DND-41 (cell line): ENCODE measurements around the gene NCOR2.
A peak's percentile ranks its signal among the peaks of the same experiment; 100 is the strongest.

Source experiments
- ATAC-seq: fragments of 200-7000 bp; cut with Tn5 transposase; 3 replicates; pipeline ENCODE4 v1.9.1; 2021; ENCODE audit warnings: low read depth; ENCODE audit not compliant: insufficient read depth
- DNase-seq: peaks from one replicate; pipeline ENCODE4 v3.0.0-alpha.2; 2020
- H2AFZ ChIP-seq: 2 replicates; pipeline ENCODE4 v1.6.0; 2012; ENCODE audit warnings: low read depth, low read length
- H3K27ac ChIP-seq: 2 replicates; pipeline ENCODE4 v1.5.1; 2012; ENCODE audit warnings: low read length, inconsistent platforms
- H3K27me3 ChIP-seq: fragments of 200-600 bp; sonication (generic); 2 replicates; pipeline ENCODE4 v1.6.0; 2012; ENCODE audit warnings: low read length, mild to moderate bottlenecking, inconsistent platforms; ENCODE audit not compliant: insufficient read depth, poor library complexity
- H3K36me3 ChIP-seq: 2 replicates; pipeline ENCODE4 v1.5.1; 2012; ENCODE audit warnings: low read length, inconsistent platforms; ENCODE audit not compliant: insufficient read depth
- H3K4me1 ChIP-seq: 2 replicates; pipeline ENCODE4 v1.5.1; 2012; ENCODE audit warnings: mild to moderate bottlenecking, low read length; ENCODE audit not compliant: insufficient read depth
- H3K4me2 ChIP-seq: 2 replicates; pipeline ENCODE4 v1.6.0; 2012; ENCODE audit warnings: mild to moderate bottlenecking, moderate library complexity, low read length, inconsistent platforms; ENCODE audit not compliant: insufficient read depth
- H3K4me3 ChIP-seq, 2 experiments: fragments of 200-600 bp in 1 of 2; shearing (Covaris generic) in 1 of 2; 2 replicates each; pipeline ENCODE4 v1.5.1; 2012 to 2016; ENCODE audit warnings: inconsistent platforms in 2 of 2, low read length in 2 of 2, mild to moderate bottlenecking in 2 of 2, low read depth in 1 of 2, moderate library complexity in 1 of 2
- H3K79me2 ChIP-seq: 2 replicates; pipeline ENCODE4 v1.6.0; 2012; ENCODE audit warnings: low read length, inconsistent platforms; ENCODE audit not compliant: insufficient read depth
- H3K9ac ChIP-seq: 2 replicates; pipeline ENCODE4 v1.6.0; 2012; ENCODE audit warnings: low read depth, mild to moderate bottlenecking, inconsistent platforms, low read length, moderate library complexity
- H3K9me3 ChIP-seq: 2 replicates; pipeline ENCODE4 v1.5.1; 2012; ENCODE audit warnings: low read length, moderate library complexity, mild to moderate bottlenecking, inconsistent platforms; ENCODE audit not compliant: insufficient read depth, severe bottlenecking
- H4K20me1 ChIP-seq: 2 replicates; pipeline ENCODE4 v1.6.0; 2012; ENCODE audit warnings: low read length; ENCODE audit not compliant: insufficient read depth
- CTCF ChIP-seq: IDR thresholded peaks from 2 replicates; pipeline ENCODE4 v1.5.1; 2012; ENCODE audit warnings: borderline replicate concordance, low read length, moderate library complexity, mild to moderate bottlenecking; ENCODE audit not compliant: poor library complexity, severe bottlenecking; ENCODE audit errors: extremely low read depth
- EZH2 ChIP-seq: IDR thresholded peaks from 3 replicates; pipeline ENCODE4 v1.6.1; 2012; ENCODE audit warnings: borderline replicate concordance, low read depth, mild to moderate bottlenecking, moderate library complexity, low read length, inconsistent platforms; ENCODE audit not compliant: severe bottlenecking

The NCOR2 gene

GRCh38 chr12:124608450-124608870 is 41.0 kb upstream of the NCOR2 start:
- Histone ChIP-seq H2AFZ (no peak overlapping the region), H3K36me3 (no peaks in the 10 kb centered on the region), H3K27ac (peak overlapping the region; percentile 30; the same call in 1 of the 2 replicates), H3K4me1 (peaks cover 22% of the 10 kb centered on the region), H3K4me3 (peak overlapping the region in 1 of 2 experiments; percentile 4; a peak in 2 of 4 replicates), H3K27me3 (no peaks in the 10 kb centered on the region), H3K9me3 (no peaks in the 10 kb centered on the region), H3K4me2 (peak overlapping the region; percentile 54), H3K9ac (no peak overlapping the region), H3K79me2 (no peaks in the 10 kb centered on the region), H4K20me1 (peaks cover 23% of the 10 kb centered on the region)
- no peak for DNase-seq
- no peak for ATAC-seq
- no peak for TF ChIP-seq EZH2
- no peak for TF ChIP-seq CTCF

- H3K27ac ChIP-seq, result peak overlapping the region; percentile 30; the same call in 1 of the 2 replicates
- ATAC-seq, result no peak
- no peaks in the 10 kb centered on the region for H3K79me2 ChIP-seq
- TF ChIP-seq CTCF (no peak), EZH2 (no peak)
- H3K4me1 ChIP-seq, result peaks cover 22% of the 10 kb centered on the region
- peaks cover 23% of the 10 kb centered on the region for H4K20me1 ChIP-seq
- no peaks in the 10 kb centered on the region for H3K27me3 ChIP-seq
- H3K36me3 ChIP-seq, result no peaks in the 10 kb centered on the region
- no peak for DNase-seq
- no peaks in the 10 kb centered on the region for H3K9me3 ChIP-seq
- H2AFZ ChIP-seq, result no peak overlapping the region
- H3K9ac ChIP-seq, result no peak overlapping the region
- H3K4me2 ChIP-seq, result no peak overlapping the region
- H3K4me3 ChIP-seq, result no peak overlapping the region
These were observed 40.4 kb upstream of the NCOR2 start for GRCh38 chr12:124607681-124608425.

DNA sequence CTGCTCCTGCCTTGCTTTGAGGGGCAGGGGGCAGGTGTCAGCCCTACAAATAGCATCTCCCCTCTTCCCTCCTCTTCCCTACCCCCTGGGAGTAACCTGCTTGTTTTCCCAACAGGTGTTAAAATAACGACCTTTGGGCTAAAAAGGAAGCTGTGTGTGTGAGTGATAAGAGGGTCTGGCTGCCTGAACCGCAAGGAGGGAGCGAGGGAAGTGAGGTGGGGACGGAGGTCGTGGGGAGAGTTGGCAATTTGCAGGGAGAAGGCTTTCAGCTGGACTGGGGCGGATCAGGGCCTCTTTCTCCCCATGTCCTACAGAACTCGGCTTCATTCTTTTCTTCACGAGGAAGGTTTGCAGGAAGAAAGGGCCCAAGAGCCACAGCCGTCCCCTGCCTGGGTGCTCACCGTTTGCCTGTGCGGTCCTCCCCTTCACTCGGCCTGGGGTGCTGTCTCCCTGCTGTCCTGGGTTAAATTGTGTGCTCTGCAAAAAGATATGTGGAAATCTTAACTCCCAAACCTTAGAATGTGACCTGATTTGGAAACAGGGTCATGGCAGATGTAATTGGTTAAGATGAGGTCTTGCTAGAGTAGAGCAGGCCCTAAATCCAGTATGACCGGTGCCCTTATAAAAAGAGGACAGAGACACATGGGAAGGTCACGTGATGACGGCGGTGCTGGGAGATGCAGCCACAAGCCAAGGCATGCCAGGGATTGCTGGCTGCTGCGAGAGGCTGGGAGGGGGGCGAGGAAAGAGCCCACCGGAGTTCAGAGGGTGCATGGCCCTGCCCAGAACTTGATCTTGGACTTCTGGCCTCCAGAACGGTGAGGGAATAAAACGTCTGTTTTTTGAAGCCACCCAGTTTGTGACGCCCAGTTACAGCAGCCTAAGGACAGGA is 38.7 kb upstream of the NCOR2 start:
- no peak for DNase-seq
- ATAC-seq, result no peak
- Histone ChIP-seq H3K4me3 (no peak overlapping the region), H3K9me3 (no peaks in the 10 kb centered on the region), H2AFZ (no peak overlapping the region), H3K9ac (no peak overlapping the region), H3K4me2 (no peak overlapping the region), H3K36me3 (no peaks in the 10 kb centered on the region), H3K27me3 (no peaks in the 10 kb centered on the region), H4K20me1 (peaks cover 20% of the 10 kb centered on the region), H3K4me1 (peaks cover 22% of the 10 kb centered on the region), H3K79me2 (no peaks in the 10 kb centered on the region), H3K27ac (no peak overlapping the region)
- TF ChIP-seq EZH2 (no peak), CTCF (no peak)
